GM18511 (cell line): Measurements from ENCODE around the gene PRRT1.

ENCODE experiments used
- ATAC-seq: cut with Tn5 transposase; IDR thresholded peaks from one replicate; pipeline ENCODE4 v1.9.1; 2021; ENCODE audit warnings: mild to moderate bottlenecking, moderate library complexity; ENCODE audit not compliant: unreplicated experiment

The PRRT1 gene

DNA sequence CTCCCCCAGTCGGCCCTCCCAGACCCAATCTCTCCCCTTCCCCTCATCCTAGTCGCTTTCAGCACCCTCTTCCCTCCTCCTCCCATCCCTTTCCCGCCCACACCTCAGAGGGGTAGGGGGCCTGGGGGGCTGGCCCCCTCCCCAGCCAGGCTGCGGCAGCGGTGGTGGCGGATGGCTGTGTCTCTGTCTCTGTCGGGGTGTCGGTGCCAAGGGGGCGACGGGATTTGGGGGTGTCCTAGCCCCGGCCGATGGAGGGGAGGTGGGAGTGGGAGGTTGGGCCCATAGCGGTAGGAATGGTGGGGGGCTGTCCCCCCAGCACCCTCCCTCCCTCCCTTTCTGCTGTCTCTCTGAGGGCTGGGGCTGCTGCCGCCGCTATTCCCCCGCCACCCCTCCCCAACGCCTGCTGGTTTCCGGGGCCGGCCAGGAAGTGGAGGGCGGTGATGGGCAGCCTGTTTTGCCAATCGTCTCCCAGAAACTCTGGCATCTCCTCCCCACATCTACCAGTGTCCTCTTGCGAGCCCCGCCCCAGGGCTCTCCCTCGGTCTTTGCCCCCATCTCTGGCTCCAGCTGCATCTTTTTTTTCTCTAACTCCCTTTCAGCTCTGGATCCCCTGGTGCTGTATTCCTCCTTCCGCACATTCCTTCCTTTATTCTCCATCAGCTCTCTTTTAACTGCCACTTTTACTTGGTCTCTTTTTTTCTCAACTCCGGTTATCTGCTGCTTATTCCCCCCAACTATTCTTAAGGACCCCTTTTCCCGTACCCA lies 24.2 kb upstream of the PRRT1 start, which contains the start of gene AGPAT1:
TSS of gene AGPAT1 (minus strand) at position 374 of the 765 bp plus-strand sequence. CDS start 4,588 bp downstream, outside the sequence.
- ATAC-seq = no peak

DNA sequence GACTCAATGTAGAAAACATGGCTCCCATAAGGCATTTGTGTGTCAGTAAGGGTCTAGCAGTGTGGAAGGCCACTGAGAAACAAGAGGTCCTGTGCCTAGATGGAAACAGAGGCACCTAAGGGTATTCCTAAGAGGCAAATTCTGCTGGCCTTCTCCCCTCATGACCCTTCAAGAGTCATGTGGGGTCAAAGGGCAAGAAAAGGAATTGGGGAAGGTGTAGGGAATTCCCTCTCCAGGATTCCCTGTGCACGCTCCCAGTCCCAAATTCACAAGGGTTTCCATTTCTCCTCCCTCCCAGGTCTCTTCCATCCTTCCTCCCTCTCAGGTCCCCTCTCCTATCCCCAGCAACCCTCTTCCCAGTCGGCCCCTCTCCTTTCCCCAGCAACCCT lies 23.6 kb upstream of the PRRT1 start:
- no peak for ATAC-seq

DNA sequence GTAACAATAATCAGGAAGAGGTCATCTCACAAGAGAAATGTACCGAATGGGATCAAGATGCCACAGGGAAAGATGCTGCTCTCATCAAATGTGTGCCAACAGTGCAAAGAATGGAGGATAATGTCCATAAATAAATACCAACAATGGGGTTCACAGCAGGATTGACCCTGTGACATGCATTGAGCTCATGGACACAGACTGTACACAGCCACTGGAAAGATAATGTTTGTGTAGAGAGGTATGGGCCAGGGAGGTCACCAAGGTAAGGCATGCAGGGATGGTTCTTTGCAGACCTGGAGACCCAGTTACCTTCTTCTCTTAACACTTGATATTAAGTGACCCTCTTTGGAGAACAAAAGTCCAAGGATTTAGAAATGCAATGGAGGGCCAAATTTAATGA lies 22.7 kb upstream of the PRRT1 start:
- no peak for ATAC-seq

DNA sequence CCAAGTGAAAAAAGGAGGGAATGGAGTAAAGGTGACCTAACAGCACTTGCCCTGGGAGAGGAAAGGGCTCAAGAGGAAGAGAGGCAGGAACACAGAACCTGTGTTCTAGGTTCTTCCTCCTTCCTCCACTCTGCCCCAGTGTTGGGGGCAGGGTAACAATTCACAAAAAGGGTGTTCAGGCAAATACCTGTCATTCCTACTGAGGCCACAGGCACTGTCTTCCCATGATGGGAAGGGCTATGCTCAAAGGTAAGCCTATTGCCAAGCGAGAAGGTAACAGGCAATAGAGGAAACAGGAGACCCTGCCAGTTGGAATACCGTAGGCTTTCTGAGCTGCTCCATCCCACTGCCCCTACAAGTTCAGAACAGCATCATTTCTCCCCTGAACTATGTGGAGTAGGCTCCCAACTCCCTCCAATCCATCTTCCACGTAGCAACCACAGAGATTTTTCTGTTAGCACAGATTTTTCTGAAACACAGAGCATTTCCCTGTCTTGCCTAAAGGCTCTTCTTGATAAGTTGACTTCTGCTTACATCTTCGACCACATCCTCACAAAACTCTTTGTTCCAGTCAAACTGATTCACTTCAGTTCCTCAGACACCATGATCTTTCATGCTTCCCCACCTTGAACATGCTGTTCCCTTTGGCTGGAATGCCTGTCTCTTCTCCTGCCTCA lies 21.4 kb upstream of the PRRT1 start:
- no peak for ATAC-seq

- ATAC-seq = no peak
Observed at GRCh38 chr6:32171234-32171633, 19.5 kb upstream of the PRRT1 start.

- no peak for ATAC-seq
Observed at GRCh38 chr6:32170294-32170693, 18.6 kb upstream of the PRRT1 start.

- no peak for ATAC-seq
Observed at GRCh38 chr6:32168807-32169591, 17.3 kb upstream of the PRRT1 start.

DNA sequence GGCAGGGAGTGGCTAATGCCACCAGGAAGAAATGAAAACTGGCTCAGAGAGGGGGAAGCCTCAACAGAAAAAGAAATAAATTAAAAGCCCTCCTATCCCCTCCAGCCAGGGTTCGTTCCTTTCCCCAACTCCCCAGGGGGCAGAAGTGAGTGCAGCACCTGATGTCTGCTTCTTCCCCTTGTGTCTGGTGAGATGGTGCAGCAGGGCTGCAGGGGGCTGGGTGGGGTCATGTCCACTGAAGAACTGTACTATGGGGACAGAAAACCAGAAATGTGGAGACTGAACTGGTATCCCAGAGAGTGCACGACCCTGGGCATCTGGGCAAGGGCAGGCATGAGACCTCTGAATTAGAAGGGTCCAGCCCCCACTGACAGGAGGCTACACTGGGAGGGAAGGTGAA lies 16.6 kb upstream of the PRRT1 start:
- ATAC-seq = no peak

- no peak for ATAC-seq
Observed at GRCh38 chr6:32167761-32168262, 16.1 kb upstream of the PRRT1 start.

- ATAC-seq = no peak
Observed at GRCh38 chr6:32167154-32167760, 15.5 kb upstream of the PRRT1 start.

- no peak for ATAC-seq
Observed at GRCh38 chr6:32166411-32167061, 14.8 kb upstream of the PRRT1 start.

DNA sequence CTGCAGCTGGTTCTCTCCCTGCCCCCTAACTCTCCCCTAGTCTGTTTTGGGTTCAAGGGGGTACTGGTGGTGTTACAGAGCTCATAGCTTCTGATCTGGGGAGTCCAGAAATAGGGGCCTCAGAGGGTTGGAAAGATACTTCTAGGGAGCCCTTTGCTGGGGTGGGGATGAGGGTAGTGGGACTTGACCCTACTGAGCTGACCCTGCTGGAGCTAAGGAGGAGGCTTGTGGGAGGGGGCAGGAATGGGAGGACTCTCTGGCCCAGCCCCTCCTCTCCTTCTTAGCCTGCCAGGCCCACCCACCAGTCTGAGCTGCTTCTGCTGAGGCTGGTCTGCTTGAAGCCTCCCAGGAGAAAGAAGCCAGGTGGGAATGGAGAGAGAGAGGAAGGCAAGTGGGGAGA lies 12.6 kb upstream of the PRRT1 start, which contains the start of gene EGFL8:
TSS of gene EGFL8 (plus strand) at position 301 of the 400 bp plus-strand sequence. CDS start 1,571 bp downstream, outside the sequence.
- no peak for ATAC-seq

DNA sequence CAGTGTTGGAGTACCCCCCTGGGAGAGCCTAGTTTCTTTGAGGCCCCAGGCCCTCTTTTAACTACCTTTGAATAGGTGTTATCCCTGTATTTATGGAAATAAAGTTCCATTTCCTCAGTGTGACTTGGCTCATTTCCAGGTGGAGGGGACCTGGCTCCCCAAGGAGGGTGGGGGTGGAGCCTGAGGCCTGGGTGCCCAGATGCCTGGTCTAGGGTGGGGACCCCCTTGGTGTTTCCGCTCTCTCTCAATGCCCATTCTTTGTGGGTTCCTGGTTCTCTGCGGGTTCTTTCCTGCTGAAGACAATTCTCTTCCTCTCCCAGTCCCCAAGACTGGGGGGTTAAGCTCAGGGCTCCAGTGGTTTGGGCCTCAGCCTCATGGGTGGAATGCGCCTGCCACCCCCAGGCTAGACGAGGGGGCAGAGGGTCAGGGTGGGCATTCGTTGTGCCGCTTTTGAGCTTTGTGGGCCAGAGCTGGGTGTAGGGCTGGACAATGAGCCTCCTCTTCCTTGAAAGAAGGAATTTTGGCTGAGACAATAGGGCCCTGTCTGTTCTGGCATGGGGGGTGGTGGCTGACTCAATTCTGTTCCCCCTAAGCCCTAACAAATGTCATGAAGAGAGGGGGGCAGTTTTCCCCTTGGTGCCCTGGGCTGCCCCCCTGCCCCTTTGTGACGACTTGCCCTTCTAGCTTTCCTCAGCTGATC lies 12.0 kb upstream of the PRRT1 start:
- no peak for ATAC-seq

DNA sequence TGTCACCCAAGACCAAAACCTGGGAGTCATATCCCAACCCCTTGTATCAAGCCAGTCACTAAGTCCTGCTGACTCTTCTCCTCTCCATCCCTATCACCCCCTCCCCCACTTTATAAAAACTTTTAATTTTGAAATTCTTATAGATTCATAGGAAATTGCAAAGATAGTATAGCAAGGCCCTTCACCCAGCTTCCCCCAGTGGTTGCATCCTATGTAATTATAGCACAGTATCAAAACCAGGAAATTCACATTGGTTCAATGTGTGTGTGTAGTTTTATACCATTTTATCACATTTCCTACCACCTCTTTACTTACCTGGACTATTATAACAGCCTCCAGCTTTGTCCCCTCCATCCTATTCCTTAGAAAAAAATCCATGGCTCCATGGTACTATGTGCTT lies 6.3 kb upstream of the PRRT1 start:
- ATAC-seq = no peak

GRCh38 chr6:32156891-32157290 lies 5.2 kb upstream of the PRRT1 start:
- ATAC-seq = no peak

- ATAC-seq = no peak
Observed at GRCh38 chr6:32154514-32155161, 2.9 kb upstream of the PRRT1 start.

- ATAC-seq = no peak
Observed at GRCh38 chr6:32153564-32154513, 2.1 kb upstream of the PRRT1 start, which contains the start of gene PPT2. Gene PPT2, plus strand, starts transcription at chr6:32154141. Its CDS starts 454 bp downstream, at chr6:32154595.
